ENCODE data around the gene VPS13C. TPM values are rescaled to one million over a fixed set of nuclear protein-coding genes. Genes with fewer than 3 reads are reported as not detected.

The VPS13C gene
- total RNA-seq, 1 experiment from 2014 or later = 18.6 TPM

DNA sequence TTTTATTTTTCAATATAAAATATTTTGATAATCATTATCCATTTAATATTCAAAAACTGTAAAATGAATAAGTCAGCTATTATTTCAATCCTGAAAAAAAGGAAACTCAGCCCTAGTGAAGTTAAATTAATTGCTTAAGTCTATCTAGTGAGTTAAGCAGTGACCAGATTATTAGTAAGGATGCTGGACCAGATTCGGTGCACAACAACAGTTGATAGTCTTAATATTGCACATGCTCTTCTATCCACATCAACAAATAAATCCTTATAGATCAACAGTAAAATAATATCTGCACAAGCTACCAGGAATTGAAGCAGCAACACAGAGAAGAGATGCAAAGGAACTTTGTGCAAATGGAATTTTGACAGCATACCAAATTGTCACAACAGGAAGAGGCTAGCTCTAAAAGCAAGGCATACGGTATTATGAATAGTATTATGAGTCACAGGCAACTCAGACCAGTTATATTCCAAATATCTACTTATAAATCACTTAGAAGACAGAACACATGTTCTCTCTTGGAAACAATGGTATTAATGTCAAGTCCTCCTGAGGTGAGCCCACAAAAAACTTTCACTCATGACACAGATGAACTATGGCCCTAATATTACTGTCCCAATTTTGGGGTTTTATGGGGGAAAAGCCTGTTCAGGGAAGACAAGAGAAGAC is 24.9 kb downstream of the VPS13C start:
- TF ChIP-seq SP1 (IDR thresholded peaks at IDR 0.05; ENCODE audit: low read depth) (no peak), EGR1 (IDR thresholded peaks at IDR 0.05; ENCODE audit: low read depth) (no peak), ZFX (IDR thresholded peaks at IDR 0.05) (no peak), JUND (IDR thresholded peaks at IDR 0.05) (no peak), CEBPB (IDR thresholded peaks at IDR 0.05; ENCODE audit: low read depth) (no peak), CBX3 (IDR thresholded peaks at IDR 0.05; ENCODE audit: low read depth) (no peak), POLR2AphosphoS5 (IDR thresholded peaks at IDR 0.05; ENCODE audit: low read depth, low read length) (no peak), SRF (IDR thresholded peaks at IDR 0.05; ENCODE audit: low read depth) (no peak), RAD21 (IDR thresholded peaks at IDR 0.05; ENCODE audit: low read depth) (no peak), EZH2phosphoT487 (IDR thresholded peaks at IDR 0.05; ENCODE audit: borderline replicate concordance) (no peak), ZNF274 (IDR thresholded peaks at IDR 0.05; ENCODE audit: low read depth, low read length) (no peak), POLR2A (IDR thresholded peaks at IDR 0.05; ENCODE audit: borderline replicate concordance, extremely low read depth, insufficient read depth, insufficient read length) (no peak)
- TF ChIP-seq, protein P1, sequence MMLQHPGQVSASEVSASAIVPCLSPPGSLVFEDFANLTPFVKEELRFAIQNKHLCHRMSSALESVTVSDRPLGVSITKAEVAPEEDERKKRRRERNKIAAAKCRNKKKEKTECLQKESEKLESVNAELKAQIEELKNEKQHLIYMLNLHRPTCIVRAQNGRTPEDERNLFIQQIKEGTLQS (IDR thresholded peaks at IDR 0.05) = no peak
- TF ChIP-seq, protein P2, sequence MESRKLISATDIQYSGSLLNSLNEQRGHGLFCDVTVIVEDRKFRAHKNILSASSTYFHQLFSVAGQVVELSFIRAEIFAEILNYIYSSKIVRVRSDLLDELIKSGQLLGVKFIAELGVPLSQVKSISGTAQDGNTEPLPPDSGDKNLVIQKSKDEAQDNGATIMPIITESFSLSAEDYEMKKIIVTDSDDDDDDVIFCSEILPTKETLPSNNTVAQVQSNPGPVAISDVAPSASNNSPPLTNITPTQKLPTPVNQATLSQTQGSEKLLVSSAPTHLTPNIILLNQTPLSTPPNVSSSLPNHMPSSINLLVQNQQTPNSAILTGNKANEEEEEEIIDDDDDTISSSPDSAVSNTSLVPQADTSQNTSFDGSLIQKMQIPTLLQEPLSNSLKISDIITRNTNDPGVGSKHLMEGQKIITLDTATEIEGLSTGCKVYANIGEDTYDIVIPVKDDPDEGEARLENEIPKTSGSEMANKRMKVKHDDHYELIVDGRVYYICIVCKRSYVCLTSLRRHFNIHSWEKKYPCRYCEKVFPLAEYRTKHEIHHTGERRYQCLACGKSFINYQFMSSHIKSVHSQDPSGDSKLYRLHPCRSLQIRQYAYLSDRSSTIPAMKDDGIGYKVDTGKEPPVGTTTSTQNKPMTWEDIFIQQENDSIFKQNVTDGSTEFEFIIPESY (IDR thresholded peaks at IDR 0.05; ENCODE audit: extremely low read depth, insufficient replicate concordance, low read length) = no peak
- TF ChIP-seq, protein P3, sequence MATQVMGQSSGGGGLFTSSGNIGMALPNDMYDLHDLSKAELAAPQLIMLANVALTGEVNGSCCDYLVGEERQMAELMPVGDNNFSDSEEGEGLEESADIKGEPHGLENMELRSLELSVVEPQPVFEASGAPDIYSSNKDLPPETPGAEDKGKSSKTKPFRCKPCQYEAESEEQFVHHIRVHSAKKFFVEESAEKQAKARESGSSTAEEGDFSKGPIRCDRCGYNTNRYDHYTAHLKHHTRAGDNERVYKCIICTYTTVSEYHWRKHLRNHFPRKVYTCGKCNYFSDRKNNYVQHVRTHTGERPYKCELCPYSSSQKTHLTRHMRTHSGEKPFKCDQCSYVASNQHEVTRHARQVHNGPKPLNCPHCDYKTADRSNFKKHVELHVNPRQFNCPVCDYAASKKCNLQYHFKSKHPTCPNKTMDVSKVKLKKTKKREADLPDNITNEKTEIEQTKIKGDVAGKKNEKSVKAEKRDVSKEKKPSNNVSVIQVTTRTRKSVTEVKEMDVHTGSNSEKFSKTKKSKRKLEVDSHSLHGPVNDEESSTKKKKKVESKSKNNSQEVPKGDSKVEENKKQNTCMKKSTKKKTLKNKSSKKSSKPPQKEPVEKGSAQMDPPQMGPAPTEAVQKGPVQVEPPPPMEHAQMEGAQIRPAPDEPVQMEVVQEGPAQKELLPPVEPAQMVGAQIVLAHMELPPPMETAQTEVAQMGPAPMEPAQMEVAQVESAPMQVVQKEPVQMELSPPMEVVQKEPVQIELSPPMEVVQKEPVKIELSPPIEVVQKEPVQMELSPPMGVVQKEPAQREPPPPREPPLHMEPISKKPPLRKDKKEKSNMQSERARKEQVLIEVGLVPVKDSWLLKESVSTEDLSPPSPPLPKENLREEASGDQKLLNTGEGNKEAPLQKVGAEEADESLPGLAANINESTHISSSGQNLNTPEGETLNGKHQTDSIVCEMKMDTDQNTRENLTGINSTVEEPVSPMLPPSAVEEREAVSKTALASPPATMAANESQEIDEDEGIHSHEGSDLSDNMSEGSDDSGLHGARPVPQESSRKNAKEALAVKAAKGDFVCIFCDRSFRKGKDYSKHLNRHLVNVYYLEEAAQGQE (IDR thresholded peaks at IDR 0.05; ENCODE audit: low read depth) = no peak
- TF ChIP-seq, protein P4, sequence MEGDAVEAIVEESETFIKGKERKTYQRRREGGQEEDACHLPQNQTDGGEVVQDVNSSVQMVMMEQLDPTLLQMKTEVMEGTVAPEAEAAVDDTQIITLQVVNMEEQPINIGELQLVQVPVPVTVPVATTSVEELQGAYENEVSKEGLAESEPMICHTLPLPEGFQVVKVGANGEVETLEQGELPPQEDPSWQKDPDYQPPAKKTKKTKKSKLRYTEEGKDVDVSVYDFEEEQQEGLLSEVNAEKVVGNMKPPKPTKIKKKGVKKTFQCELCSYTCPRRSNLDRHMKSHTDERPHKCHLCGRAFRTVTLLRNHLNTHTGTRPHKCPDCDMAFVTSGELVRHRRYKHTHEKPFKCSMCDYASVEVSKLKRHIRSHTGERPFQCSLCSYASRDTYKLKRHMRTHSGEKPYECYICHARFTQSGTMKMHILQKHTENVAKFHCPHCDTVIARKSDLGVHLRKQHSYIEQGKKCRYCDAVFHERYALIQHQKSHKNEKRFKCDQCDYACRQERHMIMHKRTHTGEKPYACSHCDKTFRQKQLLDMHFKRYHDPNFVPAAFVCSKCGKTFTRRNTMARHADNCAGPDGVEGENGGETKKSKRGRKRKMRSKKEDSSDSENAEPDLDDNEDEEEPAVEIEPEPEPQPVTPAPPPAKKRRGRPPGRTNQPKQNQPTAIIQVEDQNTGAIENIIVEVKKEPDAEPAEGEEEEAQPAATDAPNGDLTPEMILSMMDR (IDR thresholded peaks at IDR 0.05 in 2 of 3, conservative IDR thresholded peaks at IDR 0.05 in 1 of 3; ENCODE audit: borderline replicate concordance in 1 of 3, insufficient read depth in 1 of 3, low read depth in 2 of 3, low read length in 2 of 3) = no peak
- no peak overlapping the region for H3K9ac ChIP-seq (ENCODE audit: low read length)
- H3K4me3 ChIP-seq (replicated peaks in 1 of 2; ENCODE audit: low read depth in 1 of 2, low read length in 2 of 2) = no peak overlapping the region
- H4K20me1 ChIP-seq (ENCODE audit: insufficient read depth) = no peaks in the 10 kb centered on the region
- intact Hi-C loops (cut with micrococcal nuclease) = no loop called here
- no peaks in the 10 kb centered on the region for H3K79me2 ChIP-seq (ENCODE audit: insufficient read depth, low read length)
- H3K27ac ChIP-seq (ENCODE audit: low read depth, low read length) = no peak overlapping the region
- no peak for DNase-seq (ENCODE audit: low read depth, low spot score)
- peak overlapping the region; percentile 26; the same call in 1 of the 2 replicates for H3K4me2 ChIP-seq (ENCODE audit: low read length)
- no peaks in the 10 kb centered on the region for H3K9me3 ChIP-seq (ENCODE audit: control insufficient read depth in 1 of 2, insufficient read depth in 1 of 2, low read depth in 1 of 2, low read length in 2 of 2)
- no peaks in the 10 kb centered on the region for H3K27me3 ChIP-seq (ENCODE audit: insufficient read depth, low read length)
- no peaks in the 10 kb centered on the region for H3K9me2 ChIP-seq (ENCODE audit: insufficient read depth)
- ChIA-PET RAD21 (ENCODE audit: low non-redundant PET in 1 of 2, low total read pairs in 2 of 2, uncharacterized antibody in 2 of 2, unreplicated experiment in 2 of 2) (no interaction called here), CTCF (interaction anchor here (0.7 kb wide), 1 partner anchor 25 kb away, joined by 3 read pairs; the partner anchor contains the start of gene VPS13C), POLR2A (no interaction called here)
- peaks cover 0 to 7% of the 10 kb centered on the region in 2 experiments; a peak in 2 of 4 replicates for H3K4me1 ChIP-seq (ENCODE audit: control insufficient read depth in 1 of 2, insufficient read depth in 2 of 2, low read length in 2 of 2)
- H3K36me3 ChIP-seq (ENCODE audit: control insufficient read depth in 1 of 2, insufficient read depth in 2 of 2, low read length in 2 of 2) = no peaks in the 10 kb centered on the region
- H2AFZ ChIP-seq (ENCODE audit: low read depth, low read length, poor library complexity, severe bottlenecking) = no peak overlapping the region
- ATAC-seq = peak; percentile 42; the same call in 1 of the 2 replicates
- BruUV-seq (replicated peaks) = no TSS peak
